Activated CD8-positive, alpha-beta memory T cell treated with anti-CD3 and anti-CD28 coated beads, Interleukin-2, amount 50 U/mL, for 1 hour (primary cell): ENCODE measurements around the gene ACP7.
A peak's percentile ranks its signal among the peaks of the same experiment; 100 is the strongest.
"Not testable (repeated sequence)": the region's sequence is repeated elsewhere in the genome, so short reads cannot be mapped to it uniquely, and the experiment has no call there.

Experiments
- DNase-seq: peaks from one replicate; pipeline ENCODE4 v3.0.0-alpha.2; 2020; ENCODE audit errors: extremely low read depth

ACP7 gene

DNA sequence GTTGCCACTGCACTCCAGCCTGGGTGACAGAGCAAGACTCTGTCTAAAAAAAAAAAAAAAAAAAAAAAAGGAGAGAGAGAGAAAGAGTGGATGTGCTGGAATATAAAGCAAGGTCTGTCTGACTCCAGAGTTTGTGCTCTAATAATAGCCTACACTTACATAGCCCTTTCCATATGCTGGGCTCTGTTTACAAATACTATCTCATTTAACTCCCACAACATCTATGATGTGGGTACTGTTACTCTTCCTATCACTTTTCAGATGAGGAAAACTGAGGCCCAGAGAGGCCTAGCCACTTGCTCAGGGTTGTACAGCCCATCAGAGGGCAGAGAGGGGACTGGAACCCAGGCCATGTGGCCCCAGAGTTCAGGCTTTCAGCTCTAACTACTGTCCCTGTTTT, 25.5 kb downstream of the ACP7 start:
- no peak for DNase-seq

- peak; percentile 30 for DNase-seq
These were observed 26.2 kb downstream of the ACP7 start for GRCh38 chr19:39110263-39110967.

GRCh38 chr19:39111593-39112199, 27.5 kb downstream of the ACP7 start:
- DNase-seq = no peak

- no peak for DNase-seq
These were observed 28.2 kb downstream of the ACP7 start for GRCh38 chr19:39112338-39112890.

- no peak for DNase-seq
These were observed 29.0 kb downstream of the ACP7 start for GRCh38 chr19:39113199-39113598.

- DNase-seq = no peak
These were observed 31.1 kb downstream of the ACP7 start for GRCh38 chr19:39115105-39115847.

GRCh38 chr19:39117023-39117422, 32.9 kb downstream of the ACP7 start:
- not testable (repeated sequence) for DNase-seq

DNA sequence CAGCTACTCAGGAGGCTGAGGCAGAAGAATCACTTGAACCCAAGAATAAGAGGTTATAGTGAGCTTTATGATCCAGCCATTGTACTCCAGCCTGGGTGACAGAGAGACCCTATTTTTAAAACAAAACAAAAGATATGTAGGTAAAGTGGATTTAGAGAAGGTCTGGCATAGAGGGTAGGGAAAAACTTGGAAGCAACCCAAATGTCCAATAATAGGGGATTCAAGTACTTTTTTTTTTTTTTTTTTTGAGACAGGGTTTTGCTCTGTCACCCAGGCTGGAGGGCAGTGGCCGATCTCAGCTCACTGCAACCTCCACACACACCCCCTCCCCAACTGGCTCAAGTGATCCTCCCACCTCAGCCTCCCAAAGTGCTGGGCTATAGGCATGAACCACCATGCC, 35.7 kb downstream of the ACP7 start:
- no peak for DNase-seq

GRCh38 chr19:39122934-39123731, 39.0 kb downstream of the ACP7 start:
- DNase-seq = no peak

- no peak for DNase-seq
These were observed 40.1 kb downstream of the ACP7 start for GRCh38 chr19:39124136-39124764.

GRCh38 chr19:39125199-39125553, 41.0 kb downstream of the ACP7 start:
- DNase-seq = no peak

DNA sequence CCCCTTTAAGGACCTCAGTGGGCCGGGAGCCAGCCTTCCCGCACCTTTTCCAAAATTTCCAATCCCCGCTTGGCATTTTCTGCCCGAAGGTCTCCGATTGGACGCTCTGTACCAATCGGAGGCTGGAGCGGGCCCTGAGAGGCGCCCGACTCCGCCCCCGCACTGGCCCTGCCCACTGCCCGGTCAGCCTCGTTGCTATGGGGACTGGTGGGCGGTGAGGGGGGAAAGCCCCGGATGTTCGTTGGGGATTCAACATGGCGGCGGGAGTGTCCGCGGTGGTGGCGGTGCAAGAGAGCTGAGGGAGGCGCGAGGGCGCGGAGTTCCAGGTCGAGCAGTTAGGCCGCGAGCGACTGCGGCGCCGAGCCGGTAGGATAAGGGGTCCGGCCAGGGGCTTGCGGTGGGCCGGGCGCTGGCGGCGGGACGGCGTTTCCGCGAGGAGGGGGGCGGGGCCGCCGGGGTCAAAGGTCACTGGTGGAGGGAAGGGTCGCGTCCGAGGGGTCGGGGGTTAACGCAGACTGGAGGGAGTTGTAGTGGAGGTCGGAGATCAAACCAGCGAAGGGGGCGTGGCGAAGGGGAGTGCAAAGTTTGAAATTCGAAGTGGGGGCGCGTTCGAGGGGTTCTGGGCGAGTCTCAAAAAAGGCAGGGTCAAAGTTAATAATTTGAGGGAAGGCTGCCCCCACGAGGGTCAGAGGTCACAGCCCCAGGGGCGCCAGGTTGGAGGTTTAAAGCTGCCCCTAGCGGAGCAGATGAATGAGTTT, 41.6 kb downstream of the ACP7 start, which contains the start of gene PAK4:
Gene PAK4, plus strand, starts transcription at position 233 of the 758 bp plus-strand sequence. CDS start 43,768 bp downstream, outside the sequence.
- peak; percentile 92 for DNase-seq

DNA sequence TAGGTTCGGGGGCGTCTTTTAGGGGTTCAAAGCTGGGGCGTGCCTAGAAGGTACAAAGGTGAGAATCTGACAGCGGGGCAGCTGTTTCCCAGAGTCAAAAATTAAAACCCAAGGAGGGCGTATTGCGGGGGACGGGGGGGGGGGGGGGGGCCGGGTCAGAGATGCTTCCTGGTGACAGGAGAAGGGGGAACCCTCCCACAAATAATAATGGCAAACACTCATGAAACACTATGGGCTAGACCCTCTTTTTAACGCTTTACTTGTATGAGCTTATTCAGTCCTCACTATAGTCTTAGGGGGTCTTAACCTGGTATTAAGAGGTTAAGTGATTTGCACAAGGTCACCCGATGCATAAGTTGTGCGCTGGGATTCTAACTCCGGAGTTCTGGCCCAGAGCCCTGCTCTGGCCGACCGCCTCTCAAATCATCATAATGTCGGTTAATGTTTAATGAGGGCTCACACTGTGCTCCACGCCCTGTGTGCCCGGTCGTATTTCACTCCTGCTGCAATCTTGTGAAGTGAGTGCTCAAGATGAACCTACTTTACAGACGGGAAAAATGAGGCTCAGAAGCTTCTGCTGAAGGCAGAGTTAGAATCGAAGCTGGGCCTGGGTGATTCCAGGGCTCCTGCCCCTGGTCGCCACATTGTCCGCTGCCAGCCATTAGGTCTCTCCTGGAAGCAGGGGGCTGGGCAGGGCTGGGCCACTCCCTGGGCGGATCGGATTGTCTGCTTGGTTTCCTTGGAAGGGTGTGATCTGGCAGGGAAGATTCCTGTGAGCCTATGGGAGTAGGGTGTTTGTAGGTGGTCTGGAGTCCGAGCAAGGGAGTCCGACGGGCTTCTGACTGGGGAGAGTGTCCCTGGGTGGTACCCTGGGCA, 42.4 kb downstream of the ACP7 start:
- DNase-seq = no peak

GRCh38 chr19:39127812-39128515, 43.8 kb downstream of the ACP7 start:
- no peak for DNase-seq

GRCh38 chr19:39128516-39129079, 44.4 kb downstream of the ACP7 start:
- DNase-seq = no peak

DNA sequence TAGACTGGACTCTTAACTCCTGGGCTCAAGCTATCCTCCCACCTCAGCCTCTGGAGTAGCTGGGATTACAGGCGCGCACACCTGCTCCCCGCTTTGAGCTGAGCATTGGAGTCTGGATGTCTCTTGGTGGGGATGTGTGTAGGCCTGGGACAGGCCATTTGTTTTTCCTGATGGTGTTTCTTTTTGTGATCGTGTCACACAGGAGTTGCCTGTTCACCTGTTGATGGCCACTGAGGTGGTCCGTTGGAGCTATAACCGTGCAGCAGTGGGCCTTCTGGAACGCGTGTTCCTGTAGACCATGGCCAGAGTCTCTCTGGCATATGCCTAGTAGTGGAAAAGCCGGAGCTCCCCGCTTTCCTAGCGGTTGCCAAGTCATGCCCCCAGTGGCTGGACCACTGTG, 44.9 kb downstream of the ACP7 start:
- DNase-seq = no peak

DNA sequence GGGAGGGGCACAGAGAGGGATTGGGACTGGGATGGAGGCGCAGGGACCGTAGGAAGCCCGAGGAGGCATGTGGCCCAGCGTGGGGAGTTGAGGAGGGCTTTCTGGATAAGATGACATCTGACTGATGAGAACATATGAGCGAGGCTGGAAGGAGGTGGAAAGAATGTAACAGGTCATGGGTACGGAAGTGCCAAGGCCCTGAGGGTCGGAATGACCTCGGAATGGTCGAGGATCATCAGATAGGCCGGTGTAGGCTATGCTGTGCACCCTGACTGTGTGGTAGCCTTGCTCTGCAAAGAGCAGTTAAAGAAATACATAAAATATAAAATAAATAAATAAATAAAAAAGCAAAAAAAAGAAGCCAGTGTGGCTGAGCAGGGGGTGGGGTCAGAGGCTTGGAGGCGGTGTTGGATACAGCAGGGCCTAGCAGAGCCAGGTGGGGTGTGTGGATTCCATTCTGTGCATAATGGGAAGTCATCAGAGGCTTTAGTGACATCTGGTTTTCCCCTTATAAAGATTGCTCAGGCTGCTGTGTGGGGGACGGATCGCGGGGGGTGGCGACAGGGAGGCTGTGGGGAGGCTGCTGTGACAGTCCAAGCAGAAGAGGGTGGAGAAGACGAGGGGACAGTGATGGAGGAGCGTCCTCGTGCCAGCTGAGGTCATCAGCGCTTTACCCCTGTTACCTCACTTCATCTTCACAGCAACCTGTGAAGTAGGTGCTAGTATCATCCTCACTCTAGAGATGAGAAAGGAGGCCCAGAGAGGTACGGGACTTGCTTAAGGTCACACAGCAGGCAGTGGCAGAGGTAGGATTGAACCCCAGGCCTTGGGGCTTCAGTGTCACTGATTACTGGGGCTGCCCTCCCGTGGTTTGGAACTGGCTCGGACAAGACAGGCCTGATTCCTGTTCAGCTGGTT, 46.4 kb downstream of the ACP7 start:
- no peak for DNase-seq
